Hematopoietic multipotent progenitor cell treated with erythropoietin and hydrocortisone succinate and interleukin-3 and kit ligand, for 17 days (in vitro differentiated cells): ENCODE measurements around the gene DSCAML1.

Experiments used
- DNase-seq: peaks from one replicate; pipeline ENCODE4 v3.0.0-alpha.2; 2015; ENCODE audit warnings: low spot score

The DSCAML1 gene

DNA sequence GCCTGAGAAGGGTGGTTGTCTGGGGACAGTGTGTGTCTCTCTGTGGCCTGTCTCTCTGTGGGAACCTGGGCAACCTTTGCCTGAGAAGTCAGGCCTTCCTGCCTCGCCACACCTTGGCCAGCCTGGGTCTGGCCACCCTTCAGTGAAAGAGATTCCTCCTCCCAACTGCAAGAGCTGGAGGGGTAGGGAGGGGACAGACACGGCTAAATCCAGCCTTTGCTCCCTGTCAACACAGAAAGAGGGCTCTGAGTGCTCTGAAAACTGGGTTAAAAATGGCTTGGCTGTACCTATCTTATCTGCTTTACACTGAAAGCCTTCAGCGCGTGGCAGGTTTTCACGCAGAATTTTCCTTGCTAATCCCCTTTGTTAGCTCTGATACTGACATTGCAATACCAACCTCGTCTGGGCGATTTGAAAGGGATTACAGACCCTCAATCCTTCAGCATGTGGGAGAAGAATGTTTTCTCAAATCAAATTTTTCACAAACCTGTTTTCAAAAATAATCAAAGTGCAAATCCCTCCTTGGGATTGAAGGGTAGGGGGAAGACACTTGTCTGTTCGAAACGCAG is 163.7 kb downstream of the DSCAML1 start:
- no peak for DNase-seq

DNA sequence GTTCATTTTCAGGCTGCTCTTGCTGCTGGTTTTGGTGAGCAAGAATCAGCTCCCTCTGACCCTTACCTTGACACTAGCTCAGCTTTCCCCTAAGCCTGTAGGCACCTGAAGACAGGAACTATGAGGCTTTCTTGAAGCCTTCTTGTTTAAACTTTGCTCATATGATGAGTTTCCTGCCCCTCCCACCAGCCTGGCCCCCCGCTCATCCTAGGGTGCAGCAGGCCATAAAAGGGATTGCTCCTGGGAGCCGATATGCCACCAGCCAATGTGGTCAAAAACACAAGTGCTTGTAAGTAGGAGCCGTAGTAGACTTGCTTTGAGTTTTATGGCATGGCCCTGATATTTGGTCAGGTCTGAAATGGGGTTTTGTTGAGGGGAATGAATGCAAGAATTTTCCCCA is 164.7 kb downstream of the DSCAML1 start:
- DNase-seq = no peak

- DNase-seq = no peak
These were observed 165.5 kb downstream of the DSCAML1 start for GRCh38 chr11:117631336-117632140.

DNA sequence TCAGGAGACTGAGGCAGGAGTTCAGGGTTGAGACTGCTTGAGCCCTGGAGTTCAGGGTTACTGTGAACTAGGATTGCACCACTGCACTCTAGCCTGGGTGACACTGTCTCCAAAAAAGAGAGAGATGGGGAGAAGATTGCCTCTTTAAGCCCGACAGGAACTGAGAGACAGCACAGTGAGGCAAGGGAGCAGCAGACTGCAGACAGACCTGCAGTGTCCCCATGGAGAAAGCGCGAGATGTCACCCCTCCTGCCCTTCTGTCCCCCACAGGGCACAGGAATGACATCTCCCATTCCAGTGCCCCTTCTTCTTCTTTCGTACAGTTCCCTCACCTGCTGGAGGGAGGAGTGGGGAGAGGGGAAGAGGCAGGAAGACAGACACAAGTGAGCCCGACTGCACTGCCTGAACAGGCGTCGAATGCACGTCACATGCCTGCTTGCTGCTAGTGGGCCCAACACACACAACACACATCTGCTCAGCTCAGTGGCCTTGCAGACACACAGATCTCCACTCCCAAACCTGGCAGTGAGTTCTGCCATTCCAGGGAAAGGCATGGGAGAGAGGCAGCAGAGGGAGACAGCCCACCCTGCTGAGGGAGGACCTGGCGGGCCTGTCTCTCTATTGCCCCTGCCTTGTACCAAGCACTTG is 167.0 kb downstream of the DSCAML1 start:
- no peak for DNase-seq

- DNase-seq = no peak
These were observed 167.9 kb downstream of the DSCAML1 start for GRCh38 chr11:117629146-117629545.

GRCh38 chr11:117627259-117627658 is 169.8 kb downstream of the DSCAML1 start:
- no peak for DNase-seq

GRCh38 chr11:117626576-117626975 is 170.4 kb downstream of the DSCAML1 start:
- no peak for DNase-seq

DNA sequence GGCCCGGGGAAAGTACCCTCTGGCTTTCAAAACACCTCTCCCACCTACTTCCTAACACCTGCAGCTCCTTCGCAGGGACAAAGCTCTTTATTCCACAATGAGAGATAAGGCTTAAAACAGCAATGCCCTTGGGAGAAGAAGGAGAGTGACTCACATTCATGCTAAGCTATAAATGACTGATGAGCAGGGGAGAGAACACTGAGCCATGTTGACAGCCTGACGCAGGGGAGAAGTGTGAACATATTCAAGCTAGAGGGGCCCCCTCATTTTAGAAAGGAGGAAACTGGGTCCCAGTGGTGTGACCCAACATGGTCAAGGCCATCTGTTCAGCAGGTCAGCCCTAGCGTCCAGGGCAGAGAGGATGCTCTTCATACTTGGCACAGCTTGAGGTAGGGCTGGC is 171.8 kb downstream of the DSCAML1 start:
- DNase-seq = no peak

DNA sequence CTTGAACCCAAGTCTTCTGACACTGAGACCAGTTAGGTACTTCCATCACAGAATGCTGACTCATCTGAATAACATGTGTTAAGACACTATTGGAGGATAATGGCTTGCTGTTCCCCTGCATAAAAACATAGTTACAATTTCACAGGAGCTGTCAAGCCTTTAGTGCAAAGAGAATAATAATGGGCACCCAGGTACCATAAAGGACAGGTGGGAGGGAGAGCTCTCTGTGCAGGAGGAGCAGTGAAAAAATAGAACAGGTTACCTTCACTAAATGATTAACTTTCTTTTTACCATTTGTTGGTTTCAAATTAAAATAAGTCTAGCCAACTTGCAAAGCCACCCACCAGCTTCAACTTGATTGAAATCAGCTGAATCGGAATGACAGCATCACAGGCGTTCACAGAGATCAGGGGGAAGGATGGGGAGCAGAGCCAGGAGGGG is 173.2 kb downstream of the DSCAML1 start:
- no peak for DNase-seq

GRCh38 chr11:117621226-117621625 is 175.8 kb downstream of the DSCAML1 start:
- DNase-seq = no peak

- DNase-seq = no peak
These were observed 176.4 kb downstream of the DSCAML1 start for GRCh38 chr11:117620659-117621058.

- no peak for DNase-seq
These were observed 176.9 kb downstream of the DSCAML1 start for GRCh38 chr11:117620086-117620485.

DNA sequence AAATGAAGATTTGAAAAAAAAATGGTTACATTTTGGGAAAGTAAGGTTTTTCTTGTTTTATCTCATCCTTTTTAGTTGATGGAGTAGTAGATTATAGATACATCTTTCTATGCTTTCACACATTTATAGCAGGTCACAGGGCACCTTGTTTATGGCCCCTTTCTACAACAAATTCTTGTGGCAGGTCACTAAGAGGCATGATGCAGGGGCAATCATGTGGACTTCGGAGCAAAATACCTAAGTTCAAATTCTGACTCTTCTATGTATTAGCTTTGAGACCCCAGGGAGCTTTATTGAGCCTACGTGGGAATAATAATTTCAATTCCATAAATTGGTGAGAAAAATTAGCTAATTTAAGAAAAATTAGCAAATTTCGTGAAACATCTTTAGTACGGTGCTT is 177.4 kb downstream of the DSCAML1 start:
- no peak for DNase-seq

DNA sequence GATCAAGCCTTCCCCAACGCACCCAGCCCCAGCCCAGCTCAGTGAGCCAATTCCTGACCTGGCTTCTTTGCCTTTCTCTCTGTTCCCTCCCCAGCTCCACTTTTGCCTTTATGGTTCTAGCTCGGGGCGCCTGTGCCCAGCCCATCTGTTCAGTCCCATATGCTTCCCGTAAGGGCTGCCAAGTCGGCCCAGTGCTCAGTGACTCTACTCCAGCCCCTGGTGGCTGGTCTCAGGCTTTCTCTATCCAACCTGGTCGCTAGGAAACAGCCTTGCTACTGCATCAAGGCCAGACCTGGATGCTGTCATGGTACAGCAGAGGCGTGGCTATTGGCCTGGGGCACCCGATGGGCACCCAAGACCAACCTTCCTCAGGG is 178.0 kb downstream of the DSCAML1 start:
- no peak for DNase-seq

DNA sequence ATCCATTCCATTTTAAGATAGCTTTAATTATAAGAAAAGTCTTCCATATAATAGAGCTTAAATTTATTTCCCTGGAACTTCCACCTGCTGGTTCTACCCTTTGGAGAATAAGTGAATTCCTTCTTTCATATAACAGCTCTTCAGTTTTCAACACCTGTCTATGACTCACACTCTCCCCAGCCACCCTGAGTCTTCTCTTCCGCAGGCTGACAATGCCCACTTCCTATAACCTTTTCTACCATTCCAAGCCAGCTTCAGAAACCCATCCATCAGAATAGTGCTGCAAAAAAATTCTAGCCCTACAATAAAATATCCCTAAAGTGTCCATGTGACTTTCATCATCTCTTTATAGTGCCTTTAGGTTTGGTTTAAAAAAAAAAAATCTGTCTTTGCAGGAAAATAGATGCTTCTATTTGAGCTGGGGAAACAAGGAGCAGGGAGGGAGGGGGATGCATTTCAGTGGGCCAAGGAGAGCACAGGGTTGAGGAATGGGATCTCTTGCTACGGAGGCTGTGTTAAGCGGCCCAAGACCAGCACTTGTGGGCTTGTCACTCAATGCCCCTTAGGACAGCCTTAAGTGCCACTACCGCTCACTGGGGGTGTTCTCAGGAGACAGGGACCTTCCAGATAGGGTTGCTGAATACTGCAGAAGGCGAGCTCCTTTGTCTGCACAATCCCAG is 178.6 kb downstream of the DSCAML1 start:
- DNase-seq = no peak

DNA sequence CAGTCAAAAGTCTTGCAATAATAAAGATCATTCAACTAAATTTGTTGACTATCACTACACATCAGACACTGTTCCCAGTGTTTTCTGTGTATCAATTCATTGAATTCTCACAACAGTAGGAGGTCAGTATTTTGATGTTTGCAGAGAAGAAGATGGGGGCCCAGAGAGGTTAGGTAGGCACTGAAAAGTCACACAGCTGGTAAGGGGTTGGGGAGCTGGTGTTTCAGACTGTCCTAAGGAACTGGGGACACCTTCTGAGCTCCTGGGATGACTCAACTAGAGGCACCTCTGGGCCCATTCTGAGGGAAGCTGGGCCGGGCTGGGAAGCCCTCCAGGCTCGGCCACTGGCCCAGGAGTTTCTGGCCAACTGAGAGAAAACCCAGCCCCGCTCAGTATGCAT is 180.0 kb downstream of the DSCAML1 start:
- no peak for DNase-seq

DNA sequence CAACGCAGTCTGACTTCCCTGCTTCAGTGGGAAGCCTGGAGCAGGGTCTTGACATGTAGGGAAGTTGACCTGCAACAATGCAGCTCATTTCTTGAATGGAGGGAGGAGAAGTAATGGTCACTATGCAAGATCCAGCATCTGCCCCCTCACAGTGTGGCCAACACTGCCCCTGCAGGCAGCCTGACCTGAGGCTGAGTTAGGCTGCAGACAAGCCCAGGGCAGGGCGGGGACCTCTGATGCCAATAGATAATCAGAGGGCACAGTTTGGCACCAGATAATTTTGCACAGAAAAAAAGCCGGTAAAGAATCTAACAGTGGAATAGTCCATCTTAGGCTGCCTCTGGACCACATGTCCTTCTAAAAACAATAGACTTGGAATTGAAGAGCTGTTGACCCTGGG is 182.3 kb downstream of the DSCAML1 start:
- no peak for DNase-seq

- no peak for DNase-seq
These were observed 183.5 kb downstream of the DSCAML1 start for GRCh38 chr11:117613521-117613920.

GRCh38 chr11:117612177-117612576 is 184.8 kb downstream of the DSCAML1 start:
- DNase-seq = no peak

DNA sequence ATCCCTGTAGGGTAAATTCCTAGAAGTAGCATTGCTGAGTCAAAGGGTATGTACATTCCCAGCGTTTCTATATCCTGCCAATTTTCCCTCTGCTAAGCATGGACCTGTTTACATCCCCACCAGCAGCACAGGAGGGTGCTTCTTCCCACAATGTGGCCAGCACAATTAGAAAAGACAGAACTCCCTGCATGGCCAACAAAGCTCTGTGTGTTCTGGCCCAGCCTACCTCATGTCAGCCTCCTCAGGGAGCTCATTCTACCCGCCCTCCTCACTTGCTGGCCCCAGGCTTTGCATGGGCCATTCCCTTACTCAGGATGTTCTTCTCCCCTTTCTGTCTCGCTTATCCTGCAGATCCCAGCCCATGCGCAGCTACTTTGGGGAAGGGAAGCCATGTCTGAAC is 186.1 kb downstream of the DSCAML1 start:
- no peak for DNase-seq

DNA sequence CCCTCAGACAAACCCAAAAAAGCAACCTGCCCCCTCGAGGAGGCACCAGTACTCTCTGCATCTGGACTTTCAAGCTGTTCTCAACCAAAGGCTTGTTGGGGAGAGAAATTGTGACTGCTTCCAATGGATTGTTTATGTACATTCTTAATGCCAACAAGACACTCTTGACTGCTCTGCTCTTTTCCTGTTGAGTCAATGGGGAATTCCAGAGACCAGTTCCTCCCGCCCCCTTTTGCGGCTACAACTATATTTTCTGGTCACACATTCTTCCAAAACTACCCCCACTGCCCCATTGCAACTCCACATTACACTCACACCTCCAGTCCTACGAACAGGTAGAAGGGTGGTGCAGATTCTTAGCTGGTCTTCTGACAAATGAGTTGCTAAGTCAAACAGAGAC is 187.0 kb downstream of the DSCAML1 start:
- no peak for DNase-seq

GRCh38 chr11:117607449-117607848 is 189.6 kb downstream of the DSCAML1 start:
- DNase-seq = no peak

DNA sequence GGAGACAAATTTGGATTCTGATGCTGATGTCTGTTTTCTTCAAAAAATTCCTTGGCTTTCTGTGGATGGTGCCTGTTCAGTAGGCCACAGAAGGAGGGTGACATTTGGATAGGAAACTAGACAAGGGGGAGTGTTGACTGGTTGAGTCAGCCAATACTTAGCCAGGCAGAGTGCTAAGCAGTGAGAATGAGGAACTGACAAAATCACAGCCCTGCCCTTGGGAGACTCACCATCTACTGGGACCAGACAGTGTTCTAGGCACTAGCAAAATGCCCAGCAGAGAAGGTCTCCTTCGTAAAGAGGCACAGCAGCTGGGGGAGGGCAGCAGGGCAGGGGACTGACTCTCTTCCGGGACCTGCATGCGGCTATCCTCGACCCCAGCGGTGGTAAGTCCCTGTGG is 190.2 kb downstream of the DSCAML1 start:
- no peak for DNase-seq
